Stimulated activated CD4-positive, alpha-beta T cell treated with anti-CD3 and anti-CD28 coated beads, Interleukin-4, amount 100 ng/mL, for 48 hours (primary cell): ENCODE data around the gene FRAS1.
"Not testable (repeated sequence)": the region's sequence is repeated elsewhere in the genome, so short reads cannot be mapped to it uniquely, and the experiment has no call there.

Experiments used
- DNase-seq, 2 donors: peaks; one replicate each; pipeline ENCODE4 v3.0.0-alpha.2; 2020; ENCODE audit warnings: low read depth in 2 of 2

Gene FRAS1

DNA sequence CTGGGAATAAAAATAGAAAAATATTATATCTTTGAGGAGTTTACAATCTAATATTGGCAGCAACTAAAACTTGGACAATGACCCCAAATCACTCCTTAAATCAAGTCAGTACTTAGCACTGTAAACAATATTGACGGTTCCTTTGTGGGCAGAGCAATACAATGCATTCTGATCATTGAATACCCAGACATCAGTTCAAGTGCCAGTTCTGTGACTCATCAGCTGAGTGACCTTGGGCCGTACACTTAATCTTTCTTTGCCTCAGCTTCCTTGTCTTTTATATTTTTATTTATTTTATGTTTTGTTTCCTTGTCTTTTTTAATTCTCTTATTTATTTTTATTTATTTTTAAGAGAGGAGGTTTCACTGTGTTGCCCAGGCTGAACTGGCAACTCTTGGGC is 382.2 kb downstream of the FRAS1 start:
- DNase-seq, result no peak

DNA sequence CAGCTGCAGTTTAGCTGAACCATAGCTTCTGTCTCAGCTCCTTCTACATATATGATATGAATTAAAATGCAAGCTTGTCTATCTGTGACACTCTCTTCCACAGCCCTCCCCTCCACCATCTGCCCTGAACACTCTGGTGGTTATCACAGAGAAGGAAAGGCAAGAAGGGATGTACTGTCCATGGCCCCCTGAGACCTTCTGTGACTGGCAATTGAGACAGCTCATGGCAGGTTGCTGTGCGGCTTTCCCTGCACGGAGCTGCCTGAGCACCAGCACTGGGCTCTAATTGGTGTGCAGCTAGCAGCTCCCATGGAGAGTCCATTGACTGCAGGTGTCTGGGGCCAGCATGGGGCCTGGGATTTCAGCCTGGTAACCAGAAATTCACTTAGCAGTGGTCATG is 384.6 kb downstream of the FRAS1 start:
- DNase-seq, result no peak

DNA sequence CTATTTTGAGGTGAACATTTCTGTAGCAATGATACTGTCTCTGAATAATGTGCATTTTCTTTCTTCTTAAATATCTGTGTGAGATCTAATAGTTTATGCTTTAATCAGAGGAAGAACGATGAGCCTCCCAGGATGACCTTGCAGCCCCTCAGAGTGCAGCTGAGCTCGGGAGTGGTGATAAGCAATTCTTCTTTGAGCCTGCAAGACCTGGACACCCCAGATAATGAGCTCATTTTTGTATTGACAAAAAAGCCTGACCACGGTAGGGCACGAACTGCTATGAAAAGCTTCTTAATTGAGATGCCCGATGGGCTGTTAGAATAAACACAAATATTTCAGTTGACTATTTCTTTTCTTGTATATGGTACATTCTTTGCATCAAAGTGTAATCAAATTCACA is 389.5 kb downstream of the FRAS1 start:
- DNase-seq, result no peak

DNA sequence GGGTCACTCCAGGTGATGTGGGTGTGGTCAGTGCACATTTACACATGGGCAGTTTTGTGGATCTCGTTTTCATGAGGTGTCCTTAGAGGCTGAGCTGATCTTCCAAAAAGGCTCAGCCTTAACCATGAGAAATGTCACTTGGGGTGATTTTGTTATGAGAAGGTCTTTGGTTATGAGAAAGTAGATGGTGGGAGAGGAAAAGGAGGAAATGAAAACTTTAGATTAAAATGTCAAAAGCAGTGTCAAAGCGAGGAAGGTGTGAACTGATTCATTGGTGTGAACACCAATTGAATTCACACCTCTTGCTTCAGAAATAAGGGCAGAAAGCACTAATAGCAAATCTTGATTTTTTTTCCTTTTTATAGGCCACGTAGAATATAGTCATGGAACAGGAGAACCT is 394.3 kb downstream of the FRAS1 start:
- no peak for DNase-seq

- DNase-seq, result no peak
Measured at GRCh38 chr4:78454016-78454415, 396.9 kb downstream of the FRAS1 start.

DNA sequence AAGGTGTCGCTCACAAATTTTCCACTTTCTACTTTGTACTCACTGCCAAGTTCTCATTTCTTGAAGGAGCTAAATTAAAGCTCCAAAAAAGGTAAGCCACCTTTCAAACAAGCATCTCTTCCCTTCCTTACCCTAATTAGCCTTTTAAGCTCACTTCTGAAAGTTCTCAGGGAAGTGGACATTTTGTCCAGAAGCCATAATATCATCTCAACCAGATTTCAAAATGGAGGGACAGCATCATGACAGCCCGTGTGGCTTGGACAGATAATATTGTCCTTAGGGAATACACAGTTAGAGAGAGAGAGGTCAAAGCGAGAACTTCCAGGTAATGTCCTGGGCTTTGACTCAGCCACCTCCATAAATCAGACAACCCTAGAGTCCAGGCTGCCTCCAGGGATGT is 400.6 kb downstream of the FRAS1 start:
- no peak for DNase-seq

DNA sequence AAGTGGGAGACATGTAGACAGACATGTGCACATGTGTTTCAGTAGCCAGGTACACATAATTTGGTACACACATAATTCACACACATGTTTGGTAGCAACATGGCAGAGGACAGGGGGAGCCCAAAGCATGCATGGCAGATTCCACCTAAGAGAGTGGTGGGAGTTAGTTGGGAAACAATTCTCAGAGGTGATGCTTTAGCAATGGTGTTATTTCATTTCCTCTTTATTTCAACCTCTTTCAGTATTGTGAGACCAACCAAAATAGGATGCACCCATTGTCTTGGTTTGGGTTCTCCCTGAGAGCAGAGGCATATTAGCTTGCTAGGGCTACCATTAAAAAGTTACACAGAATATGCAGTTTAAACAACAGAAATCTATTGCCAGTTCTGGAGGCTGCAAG is 402.2 kb downstream of the FRAS1 start:
- no peak for DNase-seq

DNA sequence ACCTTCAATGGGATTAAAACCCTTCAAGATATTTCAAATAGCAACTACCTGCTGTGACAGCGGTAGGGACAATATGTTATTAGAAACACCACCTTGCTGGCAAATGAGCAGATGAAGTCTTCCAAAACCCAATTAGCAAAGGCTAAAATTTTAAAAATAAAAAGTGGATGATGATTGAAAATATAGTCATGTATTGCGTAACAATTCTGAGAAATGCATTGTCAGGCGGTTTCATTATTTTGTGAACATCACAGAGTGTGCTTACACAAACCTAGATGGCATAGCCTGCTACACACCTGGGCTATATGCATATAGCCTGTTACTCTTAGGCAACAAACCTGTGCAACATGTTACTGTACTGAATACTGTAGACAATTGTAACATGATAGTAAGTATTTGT is 403.2 kb downstream of the FRAS1 start:
- DNase-seq, result no peak

DNA sequence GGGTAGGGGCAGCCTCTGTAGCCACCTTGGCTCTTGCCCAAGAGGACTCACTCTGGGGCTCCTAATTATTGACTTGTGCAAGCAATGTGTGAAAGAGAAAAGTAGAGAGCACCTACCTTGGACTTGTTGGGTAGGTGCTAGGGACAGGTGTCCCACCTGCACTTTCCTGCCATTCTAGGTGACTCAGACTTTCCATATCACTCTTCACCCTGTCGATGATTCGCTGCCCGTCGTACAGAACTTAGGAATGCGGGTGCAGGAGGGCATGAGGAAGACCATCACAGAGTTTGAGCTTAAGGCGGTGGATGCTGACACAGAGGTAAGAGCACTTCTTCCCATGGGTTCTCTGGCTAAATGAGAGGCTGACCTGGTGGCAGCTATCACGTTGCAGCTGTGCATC is 407.1 kb downstream of the FRAS1 start:
- DNase-seq, result no peak

GRCh38 chr4:78467223-78467622 is 410.1 kb downstream of the FRAS1 start:
- not testable (repeated sequence) for DNase-seq

DNA sequence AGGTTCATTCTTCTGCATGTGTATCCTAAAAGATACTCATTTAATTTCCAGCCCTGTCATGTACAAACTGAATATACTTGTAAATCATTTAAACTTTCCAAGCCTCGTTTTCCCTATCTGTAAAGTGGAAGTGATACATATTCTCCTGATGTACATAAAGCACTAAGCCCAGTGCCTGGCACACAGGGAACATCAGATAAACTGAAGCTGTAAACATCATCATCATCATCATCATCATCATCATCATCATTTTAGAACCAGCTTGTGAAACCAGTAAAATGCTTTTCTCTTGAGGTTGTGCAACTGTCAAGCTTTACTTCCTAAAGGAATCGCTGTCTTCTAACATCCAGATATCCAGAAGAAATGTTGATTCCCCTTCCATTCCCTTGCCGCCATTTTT is 411.1 kb downstream of the FRAS1 start:
- no peak for DNase-seq

- no peak for DNase-seq
Measured at GRCh38 chr4:78476108-78476704, 419.1 kb downstream of the FRAS1 start.

DNA sequence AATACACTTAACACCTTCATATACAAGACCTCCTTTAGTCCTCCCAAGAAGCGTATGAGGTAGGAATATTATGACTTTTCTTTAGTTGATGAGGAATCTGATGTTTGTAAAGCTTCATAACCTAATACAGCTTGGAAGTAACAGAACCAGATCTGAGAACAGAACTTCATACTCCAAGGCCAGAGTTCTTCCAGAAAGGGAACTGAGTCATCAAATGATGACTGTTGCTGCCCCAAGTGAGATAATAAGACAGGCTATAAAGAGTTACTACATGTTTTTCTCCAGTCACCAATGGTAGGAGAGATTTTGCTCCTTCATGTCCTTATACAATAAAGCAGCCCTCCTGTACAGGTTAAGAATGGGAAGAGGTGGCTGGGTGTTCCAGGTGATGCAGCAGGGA is 420.2 kb downstream of the FRAS1 start:
- no peak for DNase-seq

- DNase-seq, result no peak
Measured at GRCh38 chr4:78478523-78478922, 421.4 kb downstream of the FRAS1 start.

GRCh38 chr4:78480286-78480685 is 423.2 kb downstream of the FRAS1 start:
- no peak for DNase-seq

GRCh38 chr4:78481180-78481579 is 424.1 kb downstream of the FRAS1 start:
- DNase-seq, result no peak

GRCh38 chr4:78482281-78482680 is 425.2 kb downstream of the FRAS1 start:
- no peak for DNase-seq

- DNase-seq, result no peak
Measured at GRCh38 chr4:78483811-78484210, 426.7 kb downstream of the FRAS1 start.

DNA sequence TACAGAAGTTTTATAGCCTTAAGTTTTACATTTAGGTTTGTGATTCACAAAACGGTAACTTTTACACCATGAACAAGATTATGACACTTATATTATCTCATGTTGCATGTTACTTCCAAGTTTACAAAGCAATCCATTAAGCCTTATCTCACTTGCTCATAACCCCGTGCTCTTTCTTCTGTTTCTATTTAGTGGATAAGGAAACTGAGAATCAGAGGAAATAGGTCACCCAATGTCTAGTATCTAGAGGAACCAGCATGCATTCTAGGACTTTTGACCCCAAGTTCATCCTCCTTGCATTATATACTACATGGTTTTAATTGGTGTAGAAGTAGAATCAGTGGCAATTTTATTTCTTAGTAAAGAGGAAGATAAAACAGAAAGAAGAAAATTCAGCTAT is 427.5 kb downstream of the FRAS1 start:
- DNase-seq, result no peak

DNA sequence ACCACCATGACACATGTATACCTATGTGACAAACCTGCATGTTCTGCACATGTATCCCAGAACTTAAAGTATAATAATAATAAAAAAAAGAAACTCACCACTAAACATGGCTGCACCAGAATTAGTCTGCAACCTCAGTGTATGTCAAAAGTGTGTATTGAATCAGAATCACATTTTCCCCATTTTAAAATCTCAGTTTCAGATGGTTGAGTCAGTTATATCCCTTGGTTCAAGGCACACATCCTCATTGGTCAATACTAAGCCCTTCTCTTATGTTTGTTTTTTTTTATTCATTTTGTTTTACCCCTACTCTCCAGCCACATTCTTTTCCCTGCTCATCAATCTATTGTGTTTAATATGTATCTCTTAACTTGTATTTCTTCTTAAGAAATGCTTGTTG is 436.6 kb downstream of the FRAS1 start:
- no peak for DNase-seq

- no peak for DNase-seq
Measured at GRCh38 chr4:78496021-78496643, 439.0 kb downstream of the FRAS1 start.

- not testable (repeated sequence) for DNase-seq
Measured at GRCh38 chr4:78506260-78506659, 449.1 kb downstream of the FRAS1 start.

GRCh38 chr4:78509043-78509442 is 451.9 kb downstream of the FRAS1 start:
- no peak for DNase-seq

DNA sequence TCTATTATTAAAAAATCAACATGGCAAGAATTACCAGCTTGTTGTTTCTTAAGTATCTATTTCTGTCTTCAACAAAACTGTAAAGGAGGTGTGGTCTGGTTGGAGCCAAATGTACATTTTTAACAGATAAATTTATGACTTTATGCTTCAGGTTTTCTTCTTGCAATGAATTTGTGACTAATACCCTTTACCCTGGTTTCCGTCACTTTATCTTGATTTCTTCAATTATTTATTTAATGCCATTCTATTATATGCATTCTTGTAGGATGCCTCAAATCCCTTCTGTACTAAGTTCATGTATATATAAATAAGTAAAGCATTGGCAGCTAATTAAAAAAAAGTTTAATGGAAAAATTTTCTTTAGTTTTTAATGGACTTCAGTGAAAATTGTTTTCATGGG is 453.0 kb downstream of the FRAS1 start:
- no peak for DNase-seq
